K562 (cell line): ENCODE data around the gene HSD17B13. TPM values are rescaled to one million over a fixed set of nuclear protein-coding genes. Genes with fewer than 3 reads are reported as not detected.
A peak's percentile ranks its signal among the peaks of the same experiment; 100 is the strongest.

Source experiments
- ATAC-seq: fragments of 200-7000 bp; cut with Tn5 transposase; 3 replicates; pipeline ENCODE4 v1.9.1; 2020; ENCODE audit warnings: moderate library complexity
- BruUV-seq: library from RNA; stranded (reverse); fragments of 400-500 nt; replicated peaks from 2 replicates; lab custom pipeline; 2021; lab: Mats Ljungman, UMichigan
- CTCF ChIA-PET: fragments of 300-600 bp; formaldehyde crosslinking; extraction: SDS; loops from one replicate; lab custom pipeline; 2021; ENCODE audit warnings: low intra/inter-chr PET ratio; lab: Yijun Ruan, JAX
- POLR2A ChIA-PET: fragments of 300-600, 350-650 bp; sonication (Branson Sonifier 250); formaldehyde crosslinking; extraction: SDS; loops from one replicate; lab custom pipeline; 2021; ENCODE audit warnings: antibody characterized with exemption, inconsistent platforms; lab: Yijun Ruan, JAX
- DNase-seq, 4 experiments: peaks; one replicate each; pipeline versions ENCODE4 v3.0.0 to v3.0.0-alpha.2; 2011 to 2018; ENCODE audit warnings: low spot score in 3 of 4, mixed read lengths in 3 of 4; ENCODE audit errors: extremely low read depth in 1 of 4
- FAIRE-seq: peaks from 2 replicates; lab custom pipeline; 2011; peaks lifted over from hg19 to GRCh38; lab: Jason Lieb, UNC
- H2AFZ ChIP-seq: 2 replicates; pipeline ENCODE4 v1.6.0; 2011; ENCODE audit warnings: low read depth, low read length, control low read depth, inconsistent platforms
- H3K27ac ChIP-seq: fragments of 200-600 bp; 3 replicates; pipeline ENCODE4 v1.8.0; 2011; ENCODE audit warnings: low read depth, mild to moderate bottlenecking, control low read depth, inconsistent platforms, low read length, moderate library complexity, mixed read lengths; ENCODE audit errors: extremely low read depth
- H3K27me3 ChIP-seq, 2 experiments: fragments of 300-600 bp in 1 of 2; 2 replicates in 1 of 2; 3 replicates in 1 of 2; pipeline versions ENCODE4 v1.6.0 to v1.8.0; 2011; ENCODE audit warnings: inconsistent platforms in 2 of 2, low read length in 2 of 2, mild to moderate bottlenecking in 1 of 2, mixed read lengths in 1 of 2, moderate library complexity in 1 of 2; ENCODE audit not compliant: control insufficient read depth in 2 of 2, insufficient read depth in 2 of 2
- H3K36me3 ChIP-seq: fragments of 300-600 bp; 3 replicates; pipeline ENCODE4 v1.8.0; 2011; ENCODE audit warnings: mild to moderate bottlenecking, low read length, inconsistent platforms; ENCODE audit not compliant: control insufficient read depth, insufficient read depth
- H3K4me1 ChIP-seq, 2 experiments: fragments of 200-600 bp in 1 of 2; replicated peaks in 1 of 2; 2 replicates in 1 of 2; 3 replicates in 1 of 2; pipeline versions ENCODE4 v1.5.1 to v1.8.0; 2011; ENCODE audit warnings: inconsistent platforms in 2 of 2, low read length in 2 of 2, mild to moderate bottlenecking in 1 of 2, mixed read lengths in 1 of 2, moderate library complexity in 1 of 2; ENCODE audit not compliant: control insufficient read depth in 2 of 2, insufficient read depth in 2 of 2
- H3K4me2 ChIP-seq: 2 replicates; pipeline ENCODE4 v1.6.1; 2011; ENCODE audit warnings: low read length, control low read depth, inconsistent platforms, mixed read lengths; ENCODE audit not compliant: insufficient read depth
- H3K4me3 ChIP-seq: fragments of 200-600 bp; sonication (generic), shearing (Covaris generic); 2 replicates; pipeline ENCODE4 v1.5.1; 2016; ENCODE audit warnings: control low read depth, inconsistent platforms
- H3K79me2 ChIP-seq: fragments of 200-600 bp; 3 replicates; pipeline ENCODE4 v1.8.0; 2011; ENCODE audit warnings: low read length, inconsistent platforms; ENCODE audit not compliant: control insufficient read depth, insufficient read depth
- H3K9ac ChIP-seq, 2 experiments: 2 replicates each; pipeline versions ENCODE4 v1.6.0 to v1.6.1; 2011; ENCODE audit warnings: low read depth in 2 of 2, low read length in 2 of 2, control low read depth in 1 of 2, inconsistent platforms in 1 of 2, mild to moderate bottlenecking in 1 of 2, mixed read lengths in 1 of 2; ENCODE audit not compliant: insufficient read depth in 1 of 2
- H3K9me1 ChIP-seq: one replicate; pipeline ENCODE4 v1.6.0; 2011; ENCODE audit warnings: inconsistent platforms, mild to moderate bottlenecking, low read length, moderate library complexity; ENCODE audit not compliant: control insufficient read depth, insufficient read depth
- H3K9me3 ChIP-seq: replicated peaks from 2 replicates; pipeline ENCODE4 v1.5.1; 2011; ENCODE audit warnings: low read depth, low read length, inconsistent platforms; ENCODE audit not compliant: control insufficient read depth, insufficient read depth
- H4K20me1 ChIP-seq: replicated peaks from 2 replicates; pipeline ENCODE4 v1.6.1; 2011; ENCODE audit warnings: low read length, inconsistent platforms, mixed read lengths; ENCODE audit not compliant: control insufficient read depth, insufficient read depth
- CBX5 ChIP-seq: IDR thresholded peaks from 2 replicates; pipeline ENCODE4 v1.6.1; 2014; ENCODE audit warnings: low read depth, borderline replicate concordance
- MCM7 ChIP-seq, 2 experiments: fragments of 450-650 bp; IDR thresholded peaks; 2 replicates each; pipeline ENCODE4 v1.6.1; 2016 to 2018
- ZC3H8 ChIP-seq: fragments of 450-650 bp; IDR thresholded peaks from 2 replicates; pipeline ENCODE4 v1.6.1; 2017
- ZNF165 ChIP-seq: fragments of 250-450 bp; sonication (Bioruptor Pico); IDR thresholded peaks from 2 replicates; pipeline ENCODE4 v1.4.0; 2020; ENCODE audit warnings: borderline replicate concordance
- WGBS: fragments of 100-300 bp; shearing (Covaris generic); methylation state at CpG from one replicate; pipeline ENCODE4 v1.1.6; 2016; ENCODE audit warnings: low coverage, mixed read lengths; ENCODE audit not compliant: insufficient coverage; ENCODE audit errors: missing lambda C conversion rate; 5-methylcytosine and 5-hydroxymethylcytosine counted together
- in situ Hi-C: fragments of 300-500 bp; cut with MboI; formaldehyde crosslinking; loops from 4 replicates; pipeline ENCODE4 v1.15.0; 2018; ENCODE audit warnings: inconsistent platforms, mixed read lengths
- intact Hi-C: fragments of 100-400 bp; cut with micrococcal nuclease; formaldehyde crosslinking; loops from 2 replicates; pipeline ENCODE4 v1.14.2; 2022
- polyA plus RNA-seq, 8 experiments: library from polyadenylated mRNA; depleted of rRNA in 4 of 8; stranded (reverse) in 5 of 8; unstranded in 3 of 8; fragments of >200 nt; fragmentation: Nextera tagmentation in 2 of 8; fragmentation: Illumina TruSeq in 1 of 8; extraction: Ambion mirVana in 2 of 8; extraction: Trizol in 1 of 8; gene quantifications; 2 replicates each; pipeline versions ENCODE4 v1.2.1 to v1.2.3, GENCODE V29; 2011 to 2014; ENCODE audit warnings: inconsistent platforms in 1 of 8, missing spikeins in 1 of 8
- total RNA-seq, 7 experiments: library from RNA; depleted of rRNA in 6 of 7; stranded (reverse); fragments of >200 nt in 6 of 7; fragmentation: Illumina TruSeq in 2 of 7; extraction: Trizol in 2 of 7; gene quantifications; 2 replicates each; pipeline versions ENCODE4 v1.2.1 to v1.2.3, GENCODE V29; 2011 to 2021; ENCODE audit warnings: low replicate concordance in 1 of 7

The HSD17B13 gene
- total and polyA plus RNA-seq, 9 of the 15 experiments (the other 6 are each of a cell fraction or from before 2014, with no cell fraction given), result 0.05 to 0.36 (median 0.29) TPM

DNA sequence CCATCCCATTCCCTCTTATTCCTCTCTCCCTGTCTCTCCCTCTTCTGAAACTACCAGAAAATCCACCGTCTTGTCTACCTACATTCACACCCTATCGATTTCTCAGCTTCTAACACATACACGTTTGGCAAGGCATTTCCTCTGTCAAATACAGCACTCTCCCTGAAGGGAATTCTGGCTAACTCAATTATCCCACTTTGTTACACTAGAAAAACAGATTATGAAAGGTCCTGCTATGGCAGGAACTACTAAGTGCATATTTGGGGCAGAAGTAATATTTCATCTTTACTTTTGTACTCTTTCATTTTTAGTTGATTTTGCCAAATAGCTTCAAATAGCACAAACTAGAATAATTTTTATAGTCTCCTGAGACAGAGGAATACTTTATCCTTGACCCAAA, 55.7 kb downstream of the HSD17B13 start:
- POLR2A ChIA-PET, result no interaction called here
- Histone ChIP-seq H3K9me3 (no peaks in the 10 kb centered on the region), H4K20me1 (no peaks in the 10 kb centered on the region), H3K9me1 (no peaks in the 10 kb centered on the region), H3K4me1 (no peaks in the 10 kb centered on the region), H3K27me3 (peaks cover 2 to 6% of the 10 kb centered on the region in 2 experiments; a peak in 4 of 5 replicates), H3K9ac (no peak overlapping the region), H2AFZ (no peak overlapping the region), H3K4me2 (no peak overlapping the region), H3K36me3 (no peaks in the 10 kb centered on the region), H3K4me3 (no peak overlapping the region), H3K79me2 (no peaks in the 10 kb centered on the region), H3K27ac (no peak overlapping the region)
- CTCF ChIA-PET, result interaction anchor here (0.7 kb wide), 1 partner anchor 206 kb away, joined by 6 read pairs; no protein-coding TSS in a partner anchor
- intact Hi-C loops, result no loop called here
- no peak for TF ChIP-seq ZNF165 (CRISPR knock-in tag)
- TF ChIP-seq MCM7 (IDR thresholded peaks at IDR 0.05), result 0 out of 4 replicates have a peak, but pooled peaks of 1 of the 2 experiments have one; percentile 29
- ATAC-seq (no peak), DNase-seq (no peak), FAIRE-seq (no peak)
- 0% methylated on average over 3 of the region's 3 CpGs for WGBS
- no TSS peak for BruUV-seq
- in situ Hi-C loops, result loop anchor here (10.0 kb wide), 1 partner anchor 578 kb away; no protein-coding TSS in a partner anchor

- no peaks in the 10 kb centered on the region; a peak in 1 of 5 replicates for H3K27me3 ChIP-seq
- no peaks in the 10 kb centered on the region for H4K20me1 ChIP-seq
- no TSS peak for BruUV-seq
- no peak for DNase-seq
- no peak overlapping the region for H3K9ac ChIP-seq
- no peaks in the 10 kb centered on the region for H3K79me2 ChIP-seq
- POLR2A ChIA-PET, result interaction anchor here (0.6 kb wide), 1 partner anchor 128 kb away, joined by 3 read pairs; the partner anchor contains the start of gene HSD17B11
- no peaks in the 10 kb centered on the region for H3K4me1 ChIP-seq
- 0% methylated on average over 1 of the region's 1 CpG for WGBS
- no peak for ATAC-seq
- no peak for FAIRE-seq
- CTCF ChIA-PET, result no interaction called here
- H3K4me2 ChIP-seq, result no peak overlapping the region
- intact Hi-C loops (no loop called here), in situ Hi-C loops (loop anchor here (10.0 kb wide), 1 partner anchor 582 kb away; no protein-coding TSS in a partner anchor)
- H3K9me1 ChIP-seq, result no peaks in the 10 kb centered on the region
- no peak overlapping the region for H3K4me3 ChIP-seq
- TF ChIP-seq CBX5 (0 out of 2 replicates have a peak, but pooled peaks have one; percentile 12), ZC3H8 (no peak)
- H3K27ac ChIP-seq, result no peak overlapping the region
- no peaks in the 10 kb centered on the region for H3K9me3 ChIP-seq
- H2AFZ ChIP-seq, result no peak overlapping the region
- H3K36me3 ChIP-seq, result no peaks in the 10 kb centered on the region
Observed at GRCh38 chr4:87262886-87263285, 59.8 kb downstream of the HSD17B13 start.
